Skeletal muscle satellite cell (primary cell): ENCODE data around the gene SSC5D.

Experiments used
- H3K27me3 ChIP-seq: 2 replicates; pipeline ENCODE4 v1.7.0; 2013; ENCODE audit warnings: low read length; ENCODE audit not compliant: control insufficient read depth, insufficient read depth
- H3K36me3 ChIP-seq: 2 replicates; pipeline ENCODE4 v1.7.0; 2013; ENCODE audit warnings: mild to moderate bottlenecking, control low read depth, low read length; ENCODE audit not compliant: insufficient read depth
- H3K4me1 ChIP-seq: 2 replicates; pipeline ENCODE4 v1.7.0; 2013; ENCODE audit warnings: low read length; ENCODE audit not compliant: control insufficient read depth, insufficient read depth
- H3K4me2 ChIP-seq: 2 replicates; pipeline ENCODE4 v1.7.0; 2013; ENCODE audit warnings: mild to moderate bottlenecking, low read length
- H3K4me3 ChIP-seq: 2 replicates; pipeline ENCODE4 v1.7.0; 2013; ENCODE audit warnings: low read length
- H3K9ac ChIP-seq: 2 replicates; pipeline ENCODE4 v1.7.0; 2013; ENCODE audit warnings: mild to moderate bottlenecking, low read depth, low read length, moderate library complexity
- H3K9me3 ChIP-seq: replicated peaks from 2 replicates; pipeline ENCODE4 v1.7.0; 2013; ENCODE audit warnings: mild to moderate bottlenecking, control low read depth, low read length

SSC5D gene

DNA sequence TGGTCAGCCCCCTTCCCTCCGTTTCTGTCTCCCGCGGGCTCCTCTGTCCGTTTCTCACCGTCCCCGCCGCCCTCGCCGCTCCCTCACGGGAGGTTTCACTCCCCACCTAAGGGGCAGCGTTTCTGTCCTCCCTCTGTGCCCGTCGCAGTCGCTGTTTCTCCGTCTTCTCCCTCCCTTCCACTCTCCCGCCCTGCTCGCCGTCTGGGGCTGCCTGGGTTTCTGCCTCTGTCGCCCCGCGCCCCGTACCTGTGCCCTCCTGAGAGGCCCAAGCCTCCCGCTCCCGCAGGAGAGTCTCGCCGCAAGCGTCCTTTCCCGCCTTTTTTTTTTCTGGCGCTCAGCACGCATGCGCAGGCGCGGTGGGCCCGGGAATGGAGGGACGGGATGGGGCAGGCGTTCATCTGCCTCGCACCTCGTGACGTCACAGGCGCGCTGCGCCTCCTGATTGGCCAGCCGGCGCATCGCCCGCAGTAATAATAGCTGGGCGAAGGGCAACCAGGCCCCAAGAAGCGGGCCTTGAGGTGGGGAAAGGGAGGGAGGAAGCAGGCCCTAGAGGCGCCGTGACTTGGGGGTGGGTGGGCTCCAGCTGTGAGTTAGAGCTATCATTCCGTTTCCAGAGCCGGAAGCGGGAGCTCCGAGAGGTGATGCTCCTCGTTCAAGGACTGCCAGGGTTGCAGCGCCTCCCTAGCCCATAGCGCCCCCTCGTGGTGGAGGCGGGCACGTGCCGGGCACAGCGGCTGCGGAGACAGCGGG lies 15.4 kb downstream of the SSC5D start:
- no peaks in the 10 kb centered on the region for H3K9me3 ChIP-seq
- no peaks in the 10 kb centered on the region for H3K4me1 ChIP-seq
- H3K4me2 ChIP-seq: peak overlapping the region; percentile 98

DNA sequence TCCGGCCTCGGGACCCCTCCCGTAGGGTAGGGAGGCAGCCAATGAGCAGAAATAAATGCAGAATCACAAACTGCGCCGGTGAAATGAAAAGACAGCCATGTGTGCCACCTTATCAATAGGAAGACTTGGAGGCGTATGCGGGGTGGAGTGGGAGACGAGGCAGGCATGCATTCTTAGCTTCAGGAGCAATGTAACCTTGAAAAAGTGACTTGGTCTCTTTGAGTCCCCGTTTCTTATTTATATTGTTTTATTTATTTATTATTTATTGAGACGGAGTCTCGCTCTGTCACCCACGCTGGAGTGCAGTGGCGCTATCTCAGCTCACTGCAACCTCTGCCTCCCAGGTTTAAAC lies 16.0 kb downstream of the SSC5D start:
- Histone ChIP-seq H3K9me3 (no peaks in the 10 kb centered on the region), H3K36me3 (no peaks in the 10 kb centered on the region), H3K4me2 (peak overlapping the region; percentile 98), H3K27me3 (peaks cover 3% of the 10 kb centered on the region), H3K9ac (no peak overlapping the region), H3K4me3 (peak overlapping the region; percentile 79), H3K4me1 (no peaks in the 10 kb centered on the region)

More for the DNA sequence above, 15.4 kb downstream of the SSC5D start:
- Histone ChIP-seq H3K27me3 (peaks cover 3% of the 10 kb centered on the region), H3K9ac (peak overlapping the region; percentile 52), H3K4me3 (peak overlapping the region; percentile 79), H3K36me3 (no peaks in the 10 kb centered on the region)

DNA sequence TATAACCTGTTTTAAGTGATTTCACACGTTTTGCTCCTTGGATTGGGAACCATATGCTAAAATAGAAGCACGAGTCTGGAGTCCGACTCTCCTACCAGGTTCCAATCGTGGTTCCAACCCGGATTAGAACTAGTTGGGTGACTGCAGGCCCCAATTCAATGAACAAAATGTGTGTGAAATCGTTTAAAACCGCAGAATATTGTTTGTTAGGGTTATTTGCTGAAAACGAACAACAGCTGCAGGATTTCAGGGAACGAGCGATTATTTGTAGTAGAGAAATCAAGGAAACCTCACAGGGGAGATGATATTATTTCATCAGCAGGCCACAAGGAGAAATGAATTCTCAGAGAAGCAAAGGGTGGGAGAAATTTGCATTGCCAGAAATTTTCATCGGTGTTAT lies 16.7 kb downstream of the SSC5D start:
- H3K4me1 ChIP-seq: no peaks in the 10 kb centered on the region
- no peaks in the 10 kb centered on the region for H3K9me3 ChIP-seq
- no peak overlapping the region for H3K9ac ChIP-seq
- H3K27me3 ChIP-seq: peaks cover 3% of the 10 kb centered on the region
- H3K36me3 ChIP-seq: no peaks in the 10 kb centered on the region
- no peak overlapping the region for H3K4me3 ChIP-seq
- H3K4me2 ChIP-seq: no peak overlapping the region

DNA sequence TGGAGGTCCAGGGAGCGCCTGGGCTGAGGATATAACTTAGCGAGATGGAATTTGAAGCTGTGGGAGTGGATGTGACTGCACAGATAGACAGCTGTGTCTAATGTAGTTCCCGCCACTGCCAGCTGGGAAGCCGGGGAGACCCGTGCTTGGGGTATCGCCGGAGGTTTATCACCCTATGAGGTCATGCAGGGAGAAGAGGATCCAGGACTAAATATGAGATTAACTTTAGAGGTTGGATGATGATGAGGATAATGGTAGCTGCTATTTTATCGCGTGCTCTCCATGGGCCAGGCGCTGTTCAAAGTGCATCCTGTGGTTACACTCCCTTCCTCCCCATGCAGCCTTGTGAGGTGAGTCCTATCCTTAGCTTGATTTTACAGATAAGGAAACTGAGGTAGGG lies 19.9 kb downstream of the SSC5D start:
- no peak overlapping the region for H3K4me2 ChIP-seq
- no peaks in the 10 kb centered on the region for H3K9me3 ChIP-seq
- H3K36me3 ChIP-seq: no peaks in the 10 kb centered on the region
- H3K4me3 ChIP-seq: no peak overlapping the region
- no peaks in the 10 kb centered on the region for H3K4me1 ChIP-seq
- H3K27me3 ChIP-seq: peaks cover 3% of the 10 kb centered on the region
- no peak overlapping the region for H3K9ac ChIP-seq

DNA sequence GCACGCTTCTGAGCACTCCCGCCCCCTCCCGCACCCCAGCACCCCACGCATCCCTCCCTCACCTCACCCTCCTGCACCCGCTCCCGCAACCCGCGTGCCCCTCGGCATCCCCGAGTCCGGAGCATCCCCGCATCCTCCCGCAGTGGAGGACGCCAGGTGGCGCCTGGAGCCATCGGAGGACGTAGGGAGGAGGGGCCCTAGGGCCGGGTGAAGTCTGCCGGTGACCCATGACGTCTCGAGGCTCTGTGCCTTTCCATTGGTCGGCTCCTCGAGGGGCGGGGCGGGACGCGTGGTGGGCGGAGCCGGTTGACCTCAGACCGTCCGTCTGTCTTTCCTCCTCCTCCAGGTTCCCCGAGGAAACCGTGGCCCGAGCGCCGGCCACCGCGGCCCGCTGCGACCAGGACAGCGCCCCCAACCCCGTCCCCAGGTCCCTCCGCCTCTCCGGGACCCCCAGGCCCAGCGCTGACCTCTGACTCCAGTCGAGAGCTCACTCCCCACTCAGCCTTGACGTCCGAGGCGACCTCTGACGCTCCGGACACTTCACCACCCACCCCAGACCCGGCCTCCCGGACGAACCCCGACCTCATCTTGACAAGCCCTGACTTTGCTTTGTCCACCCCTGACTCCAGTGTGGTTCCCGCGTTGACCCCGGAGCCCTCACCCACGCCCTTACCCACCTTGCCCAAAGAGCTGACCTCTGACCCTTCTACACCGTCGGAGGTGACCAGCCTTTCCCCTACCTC lies 28.8 kb downstream of the SSC5D start:
- peak overlapping the region; percentile 83 for H3K4me2 ChIP-seq
- peak overlapping the region; percentile 79 for H3K9ac ChIP-seq
- H3K27me3 ChIP-seq: no peaks in the 10 kb centered on the region
- H3K36me3 ChIP-seq: no peaks in the 10 kb centered on the region
- peaks cover 30% of the 10 kb centered on the region for H3K4me1 ChIP-seq
- H3K4me3 ChIP-seq: peak overlapping the region; percentile 67
- H3K9me3 ChIP-seq: no peaks in the 10 kb centered on the region

DNA sequence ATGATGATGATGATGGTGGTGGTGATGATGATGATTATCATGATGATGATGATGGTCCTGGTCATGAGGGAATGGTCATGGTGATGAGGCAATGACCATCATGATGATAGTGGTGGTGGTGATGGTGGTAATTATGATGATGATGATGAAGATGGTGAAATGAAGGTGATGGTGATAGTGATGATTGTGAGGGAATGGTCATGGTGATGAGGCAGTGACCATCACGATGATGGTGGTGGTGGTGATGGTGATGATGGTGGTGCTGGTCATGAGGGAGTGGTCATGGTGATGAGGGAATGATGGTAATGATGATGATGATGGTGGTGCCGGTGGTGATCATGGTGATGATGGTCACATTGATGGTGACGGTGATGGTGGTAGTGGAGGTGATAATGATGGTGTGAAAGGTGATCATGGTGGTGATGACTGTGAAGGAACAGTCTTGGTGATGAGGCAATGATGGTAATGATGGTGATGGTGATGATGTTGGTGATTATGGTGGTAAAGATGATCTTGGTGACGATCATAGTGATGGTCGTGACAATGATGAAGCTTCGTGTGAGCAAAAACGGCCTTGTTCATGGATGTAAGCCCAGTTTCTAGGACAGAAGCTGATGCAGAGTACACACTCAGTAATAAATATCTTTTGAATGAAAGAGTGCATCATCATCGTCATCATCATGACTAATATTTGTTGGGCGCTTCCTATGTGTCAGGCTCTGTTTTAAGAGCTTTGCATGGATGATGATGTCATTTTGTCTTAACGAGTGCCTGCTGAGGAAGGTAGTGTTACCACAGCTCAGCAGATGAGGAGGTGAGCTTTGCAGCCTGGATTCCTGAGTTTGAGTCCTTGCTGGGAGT lies 31.4 kb downstream of the SSC5D start:
- Histone ChIP-seq H3K4me3 (no peak overlapping the region), H3K4me2 (no peak overlapping the region), H3K9ac (no peak overlapping the region), H3K9me3 (no peaks in the 10 kb centered on the region), H3K4me1 (peaks cover 30% of the 10 kb centered on the region), H3K27me3 (no peaks in the 10 kb centered on the region), H3K36me3 (no peaks in the 10 kb centered on the region)

DNA sequence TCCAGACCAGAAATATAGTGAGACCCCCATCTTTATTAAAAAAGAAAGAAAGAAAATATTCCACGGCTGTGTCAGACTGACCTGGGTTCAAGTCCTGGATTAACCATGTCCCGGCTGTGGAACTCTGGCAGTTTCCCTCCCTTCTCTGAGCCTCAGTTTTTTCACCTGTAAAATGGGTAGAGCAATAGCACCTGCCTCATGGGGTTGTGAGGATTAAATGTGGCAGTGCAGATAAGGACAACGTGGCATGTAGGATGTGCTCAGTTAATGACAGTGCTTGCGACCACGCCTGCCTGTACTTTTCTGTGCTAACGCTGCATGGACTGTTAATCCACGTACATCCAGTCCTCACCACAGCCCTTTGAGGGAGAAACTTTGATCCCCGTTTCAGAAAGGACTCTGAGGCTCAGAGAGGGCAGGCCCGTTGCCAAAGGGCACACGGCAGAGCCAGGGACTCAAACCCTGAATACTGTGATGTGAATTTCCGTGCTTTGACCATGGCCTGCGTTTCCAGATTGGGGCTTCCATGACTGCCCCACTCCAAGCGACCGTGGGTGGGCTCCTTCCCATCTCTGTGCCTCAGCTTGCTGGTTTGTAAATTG lies 32.6 kb downstream of the SSC5D start:
- Histone ChIP-seq H3K27me3 (no peaks in the 10 kb centered on the region), H3K9ac (peak overlapping the region; percentile 47), H3K4me1 (peaks cover 30% of the 10 kb centered on the region), H3K4me3 (no peak overlapping the region), H3K9me3 (no peaks in the 10 kb centered on the region), H3K4me2 (no peak overlapping the region), H3K36me3 (no peaks in the 10 kb centered on the region)

DNA sequence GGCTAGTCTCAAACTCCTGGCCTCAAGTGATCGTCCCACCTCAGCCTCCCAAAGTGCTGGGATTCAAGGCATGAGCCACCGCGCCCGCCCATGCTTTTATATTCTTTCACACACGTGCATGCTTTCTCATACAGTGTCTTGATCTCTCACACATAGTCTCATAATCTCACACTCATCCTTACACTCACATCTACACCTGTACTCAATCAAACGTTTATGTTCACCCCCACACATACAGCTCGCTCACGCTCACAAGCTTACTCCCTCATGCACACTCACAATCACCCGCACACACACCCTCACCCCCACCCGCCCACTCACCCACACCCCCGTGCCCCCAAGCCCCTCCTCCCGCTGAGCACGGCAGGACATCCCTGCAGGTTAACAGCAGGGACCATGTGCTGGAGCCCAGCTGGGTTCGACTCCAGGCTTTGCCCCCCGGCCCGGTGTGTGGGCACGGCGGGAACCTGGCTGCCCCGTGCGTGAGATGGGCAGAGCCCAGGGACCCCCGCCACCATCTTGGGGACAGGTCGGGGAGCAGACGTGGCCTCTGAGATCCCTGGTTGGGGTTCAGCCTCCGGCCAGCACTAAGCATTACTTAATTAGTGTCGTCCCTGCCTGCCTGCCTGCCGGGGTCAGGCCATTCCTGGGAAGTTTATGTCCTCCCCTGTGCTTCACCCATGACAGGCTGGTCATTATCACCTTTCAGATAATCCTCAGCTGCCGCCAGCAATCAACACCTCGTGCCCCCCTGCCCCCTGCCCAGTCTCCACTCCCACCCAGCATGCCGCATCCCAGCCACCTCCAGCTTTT lies 37.3 kb downstream of the SSC5D start:
- Histone ChIP-seq H3K4me1 (peaks cover 24% of the 10 kb centered on the region), H3K36me3 (no peaks in the 10 kb centered on the region), H3K9me3 (no peaks in the 10 kb centered on the region), H3K4me3 (no peak overlapping the region), H3K27me3 (no peaks in the 10 kb centered on the region), H3K9ac (no peak overlapping the region), H3K4me2 (no peak overlapping the region)

DNA sequence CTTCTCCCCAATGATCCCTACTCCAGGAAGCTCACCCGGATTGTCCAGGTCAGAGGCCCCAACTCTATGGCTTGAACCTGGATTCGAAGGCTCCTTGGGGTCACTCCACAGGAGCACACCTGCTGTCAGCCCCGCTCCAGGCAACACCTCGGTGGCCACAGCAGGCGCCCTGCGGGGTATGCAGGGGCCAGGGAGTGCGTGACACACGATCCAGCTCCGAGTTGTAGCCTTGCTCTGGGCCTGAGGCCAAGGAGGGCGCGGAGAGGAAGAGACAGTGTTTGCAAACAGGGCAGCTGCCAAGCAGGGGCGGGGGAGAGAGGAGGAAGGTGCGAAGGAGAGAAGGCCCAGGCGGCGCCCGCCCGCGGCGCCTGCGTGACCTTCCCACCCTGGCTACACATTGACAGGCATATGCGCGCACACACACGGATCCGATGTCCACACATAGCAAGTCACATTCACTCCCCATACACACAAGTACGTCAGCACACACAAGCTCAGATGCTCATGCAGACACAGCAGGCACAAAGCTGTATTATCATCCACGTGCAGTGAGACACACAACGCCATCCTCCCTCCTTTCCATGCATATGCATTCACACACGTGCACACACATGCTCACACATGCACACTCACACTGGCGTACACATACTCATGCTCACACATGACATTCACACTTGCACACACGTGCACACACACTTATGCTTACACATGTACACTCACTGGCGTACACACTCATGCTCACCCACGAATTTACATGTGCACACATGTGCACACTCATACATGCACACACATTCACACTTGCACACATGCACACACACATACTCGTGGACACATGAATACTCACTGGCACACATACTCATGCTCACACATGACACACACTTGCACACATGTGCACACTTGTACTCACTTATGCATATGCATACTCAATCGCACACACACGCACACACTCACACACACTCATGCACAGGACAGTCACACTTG lies 38.3 kb downstream of the SSC5D start:
- Histone ChIP-seq H3K4me3 (no peak overlapping the region), H3K27me3 (no peaks in the 10 kb centered on the region), H3K4me2 (peak overlapping the region; percentile 31), H3K4me1 (peaks cover 14% of the 10 kb centered on the region), H3K9ac (no peak overlapping the region), H3K9me3 (no peaks in the 10 kb centered on the region), H3K36me3 (no peaks in the 10 kb centered on the region)
